Heart right ventricle (tissue), 16 donors: ENCODE results near the gene SLC38A5. TPM values are rescaled to one million over a fixed set of nuclear protein-coding genes. Genes with fewer than 3 reads are reported as not detected.

Source experiments
- ATAC-seq, 8 donors: fragments of 200-7000 bp; cut with Tn5 transposase; one replicate each; pipeline ENCODE4 v1.9.1; 2020; ENCODE audit warnings: mild to moderate bottlenecking in 8 of 8, moderate library complexity in 8 of 8, moderate number of reproducible peaks in 1 of 8
- DNase-seq, 2 donors: peaks; one replicate each; pipeline ENCODE4 v3.0.0-alpha.2; 2020
- H3K27ac ChIP-seq, 10 donors: fragments of 200-600 bp; sonication (generic) in 2 of 10; one replicate each; pipeline versions ENCODE4 v1.5.0 to v1.8.0; 2020 to 2022; ENCODE audit warnings: mild to moderate bottlenecking in 3 of 10
- H3K27me3 ChIP-seq, 7 donors: fragments of 200-600 bp; one replicate each; pipeline ENCODE4 v1.8.0; 2021 to 2022; ENCODE audit warnings: mild to moderate bottlenecking in 2 of 7
- H3K36me3 ChIP-seq, 9 donors: fragments of 200-600 bp; sonication (generic) in 1 of 9; one replicate each; pipeline versions ENCODE4 v1.5.0 to v1.8.0; 2020 to 2022; ENCODE audit warnings: mild to moderate bottlenecking in 2 of 9
- H3K4me1 ChIP-seq, 9 donors: fragments of 200-600 bp; sonication (generic) in 1 of 9; one replicate each; pipeline versions ENCODE4 v1.5.0 to v1.8.0; 2020 to 2022; ENCODE audit warnings: mild to moderate bottlenecking in 4 of 9
- H3K4me3 ChIP-seq, 10 donors: fragments of 200-600 bp; sonication (generic) in 2 of 10; one replicate each; pipeline versions ENCODE4 v1.5.0 to v1.8.0; 2020 to 2022; ENCODE audit warnings: mild to moderate bottlenecking in 7 of 10, moderate library complexity in 2 of 10
- H3K9me3 ChIP-seq, 11 donors: fragments of 200-600 bp in 10 of 11; sonication (generic) in 2 of 11; one replicate each; pipeline versions ENCODE4 v1.5.0 to v1.8.0; 2013 to 2022; ENCODE audit warnings: mild to moderate bottlenecking in 2 of 11, control low read depth in 1 of 11, moderate library complexity in 1 of 11
- CTCF ChIP-seq, 9 donors: fragments of 200-600 bp; sonication (generic) in 2 of 9; IDR thresholded peaks; one replicate each; pipeline versions ENCODE4 v1.5.0 to v1.8.0; 2021 to 2022; ENCODE audit warnings: antibody characterized with exemption in 9 of 9, mild to moderate bottlenecking in 5 of 9, moderate library complexity in 1 of 9
- WGBS, 2 donors: extraction: QIAGEN DNeasy Blood & Tissue Kit; methylation state at CpG; one replicate each; pipeline ENCODE4 v1.1.7; 2013; ENCODE audit warnings: inconsistent platforms in 1 of 2; 5-methylcytosine and 5-hydroxymethylcytosine counted together
- intact Hi-C, 10 donors: fragments of 100-400 bp; cut with DNase I; formaldehyde crosslinking; loops; one replicate each; pipeline versions ENCODE4 v1.11.1 to v1.14.2; 2022
- polyA plus RNA-seq, 2 donors: library from polyadenylated mRNA; stranded (reverse); fragments of 200-250 nt; gene quantifications; one replicate each; pipeline ENCODE4 v1.2.3, GENCODE V29; 2013
- total RNA-seq, 10 donors: library from RNA; stranded (reverse); fragmentation: NEBNext Ultra II Directional in 3 of 10; extraction: Animal tissue kit (Norgen Biotek cat#: 25700) in 3 of 10; gene quantifications; one replicate each; pipeline versions ENCODE4 v1.2.1 to v1.2.4, GENCODE V29; 2021 to 2023
- donor health status: Arrhythmogenic right ventricular cardiomyopathy.
- donor health status: ischemic (EF 13 %, LVEDD 7.1; RV severe dilation, severe dysfunction).
- donor health status: healthy with polysubstance abuse.
- donor health status: DM: no; HTN: yes; CAD: no.
- donor health status: DM: no; HTN: no; CAD: no.
- donor health status: ischemic (EF 25% LVEDD 6.9; RV normal size, moderate dysfunction).
- donor health status: ischemic (EF 25% LVEDD 5.7; RV mildly dilated, moderate dysfunction).
- donor health status: healthy.
- donor health status: DM: yes; HTN: yes; CAD: no.
- donor health status: Ischemic cardiomyopathy.
- donor health status: ischemic (EF 35%, LVEDD 5.7; RV mildly dilated, moderate dysfunction).
- donor health status: nonischemic (EF 11% LVEDD 7.7; RV severe dilation, severe dysfunction).
- donor health status: DM: yes; HTN: yes; CAD: no.
- donor health status: PGD.
- donor health status: ischemic (EF 29% LVEDD 5.4; RV normal size, mild dysfunction).
- donor health status: nonischemic (EF 23%, LVEDD 6.1; RV moderate dilation, normal function).

SLC38A5 gene
- total and polyA plus RNA-seq, 12 donors = 0.64 to 15.4 (median 1.8) TPM

DNA sequence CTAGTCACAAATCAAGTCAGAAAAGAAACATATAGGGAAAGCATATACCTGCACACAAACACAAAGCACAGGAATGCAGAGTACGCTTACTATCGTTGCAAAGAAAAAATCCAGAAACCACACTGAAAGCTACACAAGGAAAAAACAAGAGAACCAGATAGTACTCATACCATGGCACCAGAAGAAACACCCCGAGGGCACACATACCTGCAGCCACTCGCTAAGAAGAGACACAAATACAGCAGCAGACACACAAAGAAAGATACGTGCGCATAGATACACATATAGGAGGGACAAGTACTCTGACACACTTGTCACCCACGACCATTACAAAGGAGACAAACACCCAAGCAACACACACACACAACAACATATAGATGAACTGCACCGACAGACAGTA is 1.4 kb upstream of the SLC38A5 start:
- Histone ChIP-seq H3K27ac (no peak overlapping the region), H3K4me3 (no peak overlapping the region), H3K4me1 (peaks cover 0 to 24% (median 0%) of the 10 kb centered on the region in 9 donors), H3K27me3 (peaks cover 0 to 18% (median 0%) of the 10 kb centered on the region in 7 donors), H3K9me3 (no peaks in the 10 kb centered on the region), H3K36me3 (no peaks in the 10 kb centered on the region)
- ATAC-seq (no peak), DNase-seq (no peak)
- WGBS, 2 donors = 91% methylated on average over 7 to 8 of the region's 8 CpGs
- TF ChIP-seq CTCF (IDR thresholded peaks at IDR 0.05) = no peak
- intact Hi-C loops = no loop called here

GRCh38 chrX:48470833-48471118 is 716 bp upstream of the SLC38A5 start:
- Histone ChIP-seq H3K4me1 (peaks cover 0 to 24% (median 0%) of the 10 kb centered on the region in 9 donors), H3K27ac (no peak overlapping the region), H3K27me3 (peaks cover 0 to 18% (median 0%) of the 10 kb centered on the region in 7 donors), H3K4me3 (no peak overlapping the region), H3K9me3 (no peaks in the 10 kb centered on the region), H3K36me3 (no peaks in the 10 kb centered on the region)
- 79 to 89% methylated on average over 8 to 9 of the region's 9 CpGs for WGBS, 2 donors
- DNase-seq (no peak), ATAC-seq (no peak)
- intact Hi-C loops = no loop called here
- no peak for TF ChIP-seq CTCF (IDR thresholded peaks at IDR 0.05)

DNA sequence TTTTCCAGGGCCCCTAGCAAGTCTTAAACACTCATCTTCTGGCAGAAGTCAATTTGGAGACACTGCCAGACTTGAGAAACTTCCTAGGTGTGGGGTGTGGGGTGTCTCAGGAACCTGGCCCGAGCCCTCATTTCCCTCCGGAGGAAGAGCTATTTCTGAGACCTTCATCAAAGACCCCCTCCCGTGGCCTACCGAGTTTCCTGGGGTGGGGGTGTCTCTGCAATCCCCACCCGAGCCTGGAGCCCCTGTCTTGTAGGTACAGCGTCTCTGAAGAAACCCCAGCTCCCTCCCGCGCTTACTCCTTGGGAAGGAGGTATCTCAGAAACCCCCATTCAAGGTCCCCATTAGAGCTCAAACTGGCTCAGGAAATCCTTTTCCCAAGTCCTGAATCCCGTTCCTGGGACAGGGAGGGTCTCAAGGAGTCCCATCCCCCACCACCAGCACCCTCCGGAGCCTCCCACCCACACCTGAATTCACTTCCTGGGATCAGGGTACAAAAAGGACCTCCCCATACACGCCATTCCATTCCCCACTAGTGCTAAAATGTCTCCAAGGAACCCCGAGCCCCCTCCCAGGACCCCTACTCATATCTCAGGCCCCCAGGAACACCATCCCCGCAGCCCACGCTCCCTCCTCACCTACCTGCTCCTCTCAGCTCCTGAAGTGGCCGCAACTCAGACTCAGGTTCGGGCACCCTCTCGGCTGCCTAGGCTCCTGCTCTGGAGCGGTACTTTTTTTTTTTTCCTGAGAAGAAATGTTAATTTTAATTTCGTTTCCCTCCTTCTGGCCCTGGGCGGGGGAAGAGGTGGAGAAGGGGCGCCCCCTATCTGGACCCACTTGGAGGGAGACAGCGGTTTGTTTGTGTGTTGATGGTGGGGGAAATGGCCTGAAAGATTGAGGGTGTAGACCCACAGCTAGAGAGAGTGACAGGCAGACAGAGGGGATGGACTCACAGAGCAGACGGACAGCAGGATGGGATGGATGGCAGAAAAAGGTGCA is 1.1 kb downstream of the SLC38A5 start:
- peak in 1 of 8 donors; percentile 6 for ATAC-seq
- Histone ChIP-seq H3K27me3 (peaks cover 0 to 18% (median 0%) of the 10 kb centered on the region in 7 donors), H3K36me3 (no peaks in the 10 kb centered on the region), H3K9me3 (no peaks in the 10 kb centered on the region), H3K27ac (peak overlapping the region in 1 of 10 donors; percentile 26), H3K4me3 (peak overlapping the region in 6 of 10 donors; percentile 22 to 44 (median 31)), H3K4me1 (peaks cover 0 to 16% (median 0%) of the 10 kb centered on the region in 9 donors)
- 11 to 28% methylated on average over 22 to 23 of the region's 23 CpGs for WGBS, 2 donors
- no peak for DNase-seq
- intact Hi-C loops = no loop called here
- peak in 4 of 9 donors; percentile 14 to 29 (median 20) for TF ChIP-seq CTCF (IDR thresholded peaks at IDR 0.05)

- Histone ChIP-seq H3K9me3 (no peaks in the 10 kb centered on the region), H3K27me3 (peaks cover 0 to 18% (median 0%) of the 10 kb centered on the region in 7 donors), H3K4me1 (peaks cover 0 to 16% (median 0%) of the 10 kb centered on the region in 9 donors), H3K36me3 (no peaks in the 10 kb centered on the region), H3K27ac (peak overlapping the region in 1 of 10 donors; percentile 31), H3K4me3 (peak overlapping the region in 6 of 10 donors; percentile 27 to 44 (median 32))
- no peak for DNase-seq
- no peak for TF ChIP-seq CTCF (IDR thresholded peaks at IDR 0.05)
- intact Hi-C loops = no loop called here
- WGBS, 2 donors = 2 to 7% methylated on average over 11 to 16 of the region's 18 CpGs
- peak in 4 of 8 donors; percentile 28 to 47 (median 41) for ATAC-seq
Observed at GRCh38 chrX:48468247-48468671, 1.8 kb downstream of the SLC38A5 start.
